Cardiac muscle cell (in vitro differentiated cells and primary cell): ENCODE measurements around the gene MASP2. TPM values are rescaled to one million over a fixed set of nuclear protein-coding genes. Genes with fewer than 3 reads are reported as not detected.
A peak's percentile ranks its signal among the peaks of the same experiment; 100 is the strongest.
"Not testable (repeated sequence)": the region's sequence is repeated elsewhere in the genome, so short reads cannot be mapped to it uniquely, and the experiment has no call there.

Source experiments
- DNase-seq, 2 donors: peaks; one replicate each; pipeline versions ENCODE4 v3.0.0 to v3.0.0-alpha.2; 2010 to 2017; ENCODE audit warnings: low read depth in 1 of 2, low spot score in 1 of 2
- H3K27ac ChIP-seq: fragments of 200-600 bp; sonication (generic); 2 replicates; pipeline ENCODE4 v1.5.1; 2016
- H3K27me3 ChIP-seq: fragments of 200-600 bp; sonication (generic); 2 replicates; pipeline ENCODE4 v1.6.0; 2016; ENCODE audit warnings: control low read depth
- H3K36me3 ChIP-seq: fragments of 200-600 bp; sonication (generic); 2 replicates; pipeline ENCODE4 v1.5.1; 2016; ENCODE audit warnings: control low read depth
- H3K4me1 ChIP-seq: fragments of 200-600 bp; sonication (generic); 2 replicates; pipeline ENCODE4 v1.8.1; 2017; ENCODE audit warnings: low read depth, mild to moderate bottlenecking, mixed run types
- H3K4me3 ChIP-seq: fragments of 200-600 bp; sonication (generic); 2 replicates; pipeline ENCODE4 v1.5.1; 2016; ENCODE audit warnings: mild to moderate bottlenecking
- H3K9me3 ChIP-seq: fragments of 200-600 bp; sonication (generic); 2 replicates; pipeline ENCODE4 v1.5.1; 2017; ENCODE audit warnings: low read depth, mild to moderate bottlenecking, control low read depth
- polyA plus RNA-seq: library from polyadenylated mRNA; unstranded; fragments of >200 nt; fragmentation: Nextera tagmentation; extraction: Ambion mirVana; gene quantifications from 2 replicates; pipeline ENCODE4 v1.2.1, GENCODE V29; 2016
- total RNA-seq: library from RNA; depleted of rRNA; stranded (reverse); fragments of >200 nt; gene quantifications from 2 replicates; pipeline ENCODE4 v1.2.3, GENCODE V29; 2016
- TF ChIP-seq, protein P1 (sequence below): IDR thresholded peaks from 2 replicates; pipeline ENCODE4 v1.5.1; 2012; ENCODE audit warnings: low read depth, mild to moderate bottlenecking, low read length

Gene MASP2
- total and polyA plus RNA-seq, 2 experiments from 2014 or later = 0.40 TPM; not detected in 1

DNA sequence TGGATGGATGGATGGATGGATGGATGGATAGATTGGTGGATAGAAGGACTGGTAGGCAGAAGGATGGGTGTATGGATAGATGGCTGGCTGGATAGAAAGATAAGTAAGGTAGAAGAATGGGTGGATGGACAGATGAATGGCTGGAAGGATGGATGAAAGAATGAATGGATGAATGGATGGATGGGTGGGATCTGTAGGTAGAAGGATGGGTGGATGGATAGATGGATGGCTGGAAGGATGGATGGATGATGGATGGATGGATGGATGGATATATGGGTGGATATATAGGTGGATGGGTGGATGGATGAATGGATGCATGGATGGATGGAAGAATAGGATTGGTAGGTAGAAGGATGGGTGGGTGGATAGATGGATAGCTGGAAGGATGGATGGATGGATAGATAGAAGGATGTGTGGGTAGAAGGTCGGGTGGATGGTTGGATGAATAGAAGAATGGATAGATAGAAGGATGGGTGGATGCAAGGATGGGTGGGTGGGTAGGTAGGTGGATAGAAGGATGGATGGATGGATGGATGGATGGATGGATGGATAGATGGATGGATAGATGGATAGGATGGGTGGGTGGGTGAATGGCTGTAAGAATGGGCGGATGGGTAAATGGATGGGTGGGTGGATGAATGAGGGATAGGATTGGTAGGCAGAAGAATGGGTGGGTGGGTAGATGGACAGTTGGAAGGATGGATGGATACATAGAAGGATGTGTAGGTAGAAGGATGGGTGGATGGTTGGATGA lies 7.5 kb downstream of the MASP2 start:
- H3K4me1 ChIP-seq = no peaks in the 10 kb centered on the region
- TF ChIP-seq, protein P1, sequence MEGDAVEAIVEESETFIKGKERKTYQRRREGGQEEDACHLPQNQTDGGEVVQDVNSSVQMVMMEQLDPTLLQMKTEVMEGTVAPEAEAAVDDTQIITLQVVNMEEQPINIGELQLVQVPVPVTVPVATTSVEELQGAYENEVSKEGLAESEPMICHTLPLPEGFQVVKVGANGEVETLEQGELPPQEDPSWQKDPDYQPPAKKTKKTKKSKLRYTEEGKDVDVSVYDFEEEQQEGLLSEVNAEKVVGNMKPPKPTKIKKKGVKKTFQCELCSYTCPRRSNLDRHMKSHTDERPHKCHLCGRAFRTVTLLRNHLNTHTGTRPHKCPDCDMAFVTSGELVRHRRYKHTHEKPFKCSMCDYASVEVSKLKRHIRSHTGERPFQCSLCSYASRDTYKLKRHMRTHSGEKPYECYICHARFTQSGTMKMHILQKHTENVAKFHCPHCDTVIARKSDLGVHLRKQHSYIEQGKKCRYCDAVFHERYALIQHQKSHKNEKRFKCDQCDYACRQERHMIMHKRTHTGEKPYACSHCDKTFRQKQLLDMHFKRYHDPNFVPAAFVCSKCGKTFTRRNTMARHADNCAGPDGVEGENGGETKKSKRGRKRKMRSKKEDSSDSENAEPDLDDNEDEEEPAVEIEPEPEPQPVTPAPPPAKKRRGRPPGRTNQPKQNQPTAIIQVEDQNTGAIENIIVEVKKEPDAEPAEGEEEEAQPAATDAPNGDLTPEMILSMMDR = no peak
- H3K27me3 ChIP-seq = peaks cover 3% of the 10 kb centered on the region
- H3K27ac ChIP-seq = no peak overlapping the region
- H3K36me3 ChIP-seq = no peaks in the 10 kb centered on the region
- DNase-seq = no peak
- H3K9me3 ChIP-seq = no peaks in the 10 kb centered on the region
- no peak overlapping the region for H3K4me3 ChIP-seq

DNA sequence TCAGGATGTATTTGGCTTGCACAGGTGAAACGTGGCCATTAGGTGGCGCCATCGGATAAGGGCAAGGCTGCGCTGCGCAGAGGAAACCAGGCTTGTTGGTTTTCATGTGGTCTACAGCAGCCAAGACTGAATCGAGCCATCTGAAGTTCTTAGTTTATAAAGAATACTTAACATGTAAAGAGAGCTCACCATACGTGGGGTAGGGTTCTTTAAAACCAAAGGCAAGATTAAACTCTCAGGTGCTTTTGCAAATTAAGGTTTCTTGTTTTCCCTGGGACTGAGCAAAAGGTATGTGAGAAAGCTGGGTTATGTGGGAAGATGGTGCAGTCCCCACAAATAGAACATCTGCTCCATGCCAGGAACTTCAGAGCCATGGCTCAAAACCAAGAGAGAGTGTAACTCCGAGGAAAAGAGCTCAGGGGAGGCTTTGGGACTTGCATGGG lies 9.3 kb downstream of the MASP2 start:
- Histone ChIP-seq H3K4me3 (no peak overlapping the region), H3K9me3 (no peaks in the 10 kb centered on the region), H3K27ac (no peak overlapping the region), H3K36me3 (no peaks in the 10 kb centered on the region), H3K27me3 (peaks cover 3% of the 10 kb centered on the region), H3K4me1 (no peaks in the 10 kb centered on the region)
- TF ChIP-seq, protein P1 = peak; percentile 94
- DNase-seq = peak; percentile 91

DNA sequence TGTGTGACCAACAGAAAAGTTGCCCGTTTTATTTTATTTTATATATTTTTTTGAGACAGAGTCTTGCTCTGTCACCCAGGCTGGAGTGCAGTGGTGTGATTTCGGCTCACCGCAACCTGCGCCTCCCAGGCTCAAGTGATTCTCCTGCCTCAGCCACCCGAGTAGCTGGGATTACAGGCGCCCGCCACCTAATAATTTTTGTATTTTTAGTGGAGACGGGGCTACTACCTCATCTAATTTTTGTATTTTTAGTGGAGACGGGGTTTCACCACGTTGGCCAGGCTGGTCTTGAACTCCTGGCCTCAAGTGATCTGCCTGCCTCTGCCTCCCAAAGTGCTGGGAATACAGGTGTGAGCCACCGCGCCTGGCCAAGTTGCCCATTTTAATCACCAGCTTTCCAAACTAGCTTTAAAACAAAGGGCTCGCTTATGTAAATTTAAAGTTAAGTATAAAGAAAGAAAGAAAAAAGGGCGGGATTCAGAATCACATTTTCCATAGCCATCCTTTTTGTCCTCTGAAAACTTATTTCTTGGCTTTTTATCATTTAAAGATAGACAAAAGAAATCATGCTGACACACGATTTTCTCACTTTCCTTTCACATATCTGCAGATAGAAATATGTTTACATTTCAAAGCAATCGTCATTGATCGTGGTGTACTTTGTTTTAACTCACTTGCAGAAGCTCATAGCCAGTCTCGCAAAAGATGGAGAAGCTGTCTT lies 9.9 kb downstream of the MASP2 start:
- not testable (repeated sequence) for H3K27me3 ChIP-seq, H3K9me3 ChIP-seq, H3K36me3 ChIP-seq, H3K27ac ChIP-seq, H3K4me1 ChIP-seq, H3K4me3 ChIP-seq, DNase-seq

DNA sequence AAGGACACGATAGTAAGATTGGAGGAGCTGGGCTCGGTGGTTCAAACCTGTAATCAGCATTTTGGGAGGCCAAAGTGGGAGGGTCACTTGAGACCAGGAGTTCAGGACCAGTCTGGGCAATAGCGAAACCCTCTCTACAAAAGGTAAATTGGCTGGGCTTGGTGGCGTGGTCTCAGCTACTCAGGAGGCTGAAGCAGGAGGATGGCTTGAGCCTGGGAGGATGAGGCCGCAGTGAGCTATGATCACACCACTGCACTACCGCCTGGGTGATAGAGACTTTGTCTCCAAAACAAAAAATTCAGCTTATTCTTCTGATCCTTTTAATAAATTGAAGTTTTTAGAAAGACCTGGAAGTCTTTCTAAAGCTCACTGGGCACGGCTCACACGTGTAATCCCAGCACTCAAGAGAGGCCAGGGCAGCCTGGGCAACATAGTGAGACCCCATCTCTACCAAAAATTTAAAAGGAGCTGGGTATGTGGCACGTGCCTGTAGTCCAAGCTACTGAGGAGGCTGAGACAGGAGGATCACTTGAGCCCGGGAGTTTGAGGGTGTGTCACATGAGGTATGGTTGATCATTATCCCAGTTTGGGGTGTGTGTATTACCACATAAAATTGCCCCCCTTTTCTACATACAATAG lies 15.3 kb downstream of the MASP2 start:
- H3K9me3 ChIP-seq = no peaks in the 10 kb centered on the region
- TF ChIP-seq, protein P1 = no peak
- DNase-seq = no peak
- no peaks in the 10 kb centered on the region for H3K27me3 ChIP-seq
- H3K36me3 ChIP-seq = peaks cover 7% of the 10 kb centered on the region
- no peak overlapping the region for H3K27ac ChIP-seq
- no peaks in the 10 kb centered on the region for H3K4me1 ChIP-seq
- no peak overlapping the region for H3K4me3 ChIP-seq

DNA sequence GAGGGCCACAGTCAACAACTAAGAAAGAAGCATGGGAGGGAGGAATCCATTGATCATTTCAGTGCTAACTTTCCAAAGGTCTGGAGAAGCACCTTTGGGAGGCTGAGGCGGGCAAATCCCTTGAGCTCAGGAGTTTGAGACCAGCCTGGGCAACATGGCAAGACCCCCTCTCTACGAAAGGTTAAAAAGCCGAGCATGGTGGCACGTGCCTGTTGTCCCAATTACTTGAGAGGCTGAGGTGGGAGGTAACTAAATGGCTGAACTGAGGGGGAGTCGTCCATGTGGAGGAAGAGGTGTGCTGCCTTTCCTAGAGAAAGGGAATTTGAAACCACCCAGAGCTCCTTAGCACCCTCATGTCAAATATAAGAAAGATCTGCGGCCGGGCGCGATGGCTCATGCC lies 16.2 kb downstream of the MASP2 start:
- no peak for DNase-seq
- H3K4me3 ChIP-seq = no peak overlapping the region
- no peaks in the 10 kb centered on the region for H3K4me1 ChIP-seq
- no peaks in the 10 kb centered on the region for H3K27me3 ChIP-seq
- TF ChIP-seq, protein P1 = no peak
- H3K27ac ChIP-seq = peak overlapping the region; percentile 40
- peaks cover 16% of the 10 kb centered on the region for H3K36me3 ChIP-seq
- H3K9me3 ChIP-seq = no peaks in the 10 kb centered on the region
